HepG2 (cell line): ENCODE results near the gene GALNT8. TPM values are rescaled to one million over a fixed set of nuclear protein-coding genes. Genes with fewer than 3 reads are reported as not detected.

ENCODE experiments used
- ATAC-seq: fragments of 200-7000 bp; cut with Tn5 transposase; 3 replicates; pipeline ENCODE4 v1.9.1; 2020; ENCODE audit warnings: mild to moderate bottlenecking, moderate library complexity
- BruUV-seq: library from RNA; stranded (reverse); fragments of 400-500 nt; replicated peaks from 2 replicates; lab custom pipeline; 2021; lab: Mats Ljungman, UMichigan
- CTCF ChIA-PET: fragments of 300-600 bp; formaldehyde crosslinking; extraction: SDS; loops from one replicate; lab custom pipeline; 2021; ENCODE audit warnings: low total read pairs, inconsistent platforms, low intra/inter-chr PET ratio; lab: Yijun Ruan, JAX
- POLR2A ChIA-PET: fragments of 350-600 bp; sonication (Branson Sonifier 250); formaldehyde crosslinking; loops from one replicate; lab custom pipeline; 2020; ENCODE audit warnings: antibody characterized with exemption, inconsistent platforms; lab: Yijun Ruan, JAX
- DNase-seq: peaks from one replicate; pipeline ENCODE4 v3.0.0-alpha.2; 2015; ENCODE audit warnings: low spot score
- FAIRE-seq: peaks from 3 replicates; lab custom pipeline; 2011; peaks lifted over from hg19 to GRCh38; lab: Jason Lieb, UNC
- H2AFZ ChIP-seq: one replicate; pipeline ENCODE4 v1.6.1; 2011; ENCODE audit warnings: low read length, inconsistent platforms
- H3K27ac ChIP-seq: fragments of 300-600 bp; 3 replicates; pipeline ENCODE4 v1.8.0; 2011; ENCODE audit warnings: mixed run types, mild to moderate bottlenecking, mixed read lengths, low read length, inconsistent platforms; ENCODE audit not compliant: insufficient read depth; ENCODE audit errors: extremely low read length
- H3K27me3 ChIP-seq, 2 experiments: fragments of 200-600 bp in 1 of 2; 2 replicates in 1 of 2; 3 replicates in 1 of 2; pipeline versions ENCODE4 v1.6.0 to v1.8.0; 2011; ENCODE audit warnings: low read length in 2 of 2, mild to moderate bottlenecking in 2 of 2, moderate library complexity in 2 of 2, inconsistent platforms in 1 of 2; ENCODE audit not compliant: insufficient read depth in 2 of 2, control insufficient read depth in 1 of 2
- H3K36me3 ChIP-seq, 2 experiments: fragments of 200-600 bp in 1 of 2; replicated peaks in 1 of 2; 2 replicates in 1 of 2; 3 replicates in 1 of 2; pipeline versions ENCODE4 v1.5.1 to v1.8.0; 2011; ENCODE audit warnings: low read length in 2 of 2, inconsistent platforms in 1 of 2; ENCODE audit not compliant: insufficient read depth in 2 of 2, control insufficient read depth in 1 of 2
- H3K4me1 ChIP-seq: 2 replicates; pipeline ENCODE4 v1.5.1; 2012; ENCODE audit warnings: low read length, inconsistent platforms; ENCODE audit not compliant: insufficient read depth
- H3K4me2 ChIP-seq: 2 replicates; pipeline ENCODE4 v1.6.0; 2011; ENCODE audit warnings: low read depth, low read length, inconsistent platforms
- H3K4me3 ChIP-seq, 3 experiments: fragments of 200-600 bp in 1 of 3; sonication (generic), shearing (Covaris generic) in 1 of 3; replicated peaks in 1 of 3; 2 replicates each; pipeline ENCODE4 v1.5.1; 2011 to 2016; ENCODE audit warnings: low read length in 3 of 3, inconsistent platforms in 2 of 3, low read depth in 2 of 3, mild to moderate bottlenecking in 2 of 3, control low read depth in 1 of 3, mixed read lengths in 1 of 3; ENCODE audit not compliant: insufficient read depth in 1 of 3
- H3K79me2 ChIP-seq: one replicate; pipeline ENCODE4 v1.6.1; 2011; ENCODE audit warnings: low read length, inconsistent platforms; ENCODE audit not compliant: insufficient read depth
- H3K9ac ChIP-seq: 2 replicates; pipeline ENCODE4 v1.6.0; 2011; ENCODE audit warnings: mild to moderate bottlenecking, low read depth, low read length, inconsistent platforms; ENCODE audit not compliant: insufficient read depth
- H3K9me3 ChIP-seq: 2 replicates; pipeline ENCODE4 v1.5.1; 2012; ENCODE audit warnings: mild to moderate bottlenecking, low read length
- H4K20me1 ChIP-seq: 2 replicates; pipeline ENCODE4 v1.6.0; 2011; ENCODE audit warnings: inconsistent platforms, mild to moderate bottlenecking, low read length, moderate library complexity; ENCODE audit not compliant: insufficient read depth
- BATF2 ChIP-seq: sonication (generic); formaldehyde crosslinking; IDR thresholded peaks from 2 replicates; pipeline ENCODE4 v1.8.0; 2022; ENCODE audit warnings: mild to moderate bottlenecking, missing genetic modification reagents, moderate library complexity
- CTCF ChIP-seq: sonication (generic); formaldehyde crosslinking; IDR thresholded peaks from 2 replicates; pipeline ENCODE4 v1.5.0; 2020; ENCODE audit warnings: mild to moderate bottlenecking, missing genetic modification reagents, moderate library complexity
- DR1 ChIP-seq: sonication (generic); formaldehyde crosslinking; IDR thresholded peaks from 2 replicates; pipeline ENCODE4 v1.8.0; 2021; ENCODE audit warnings: mild to moderate bottlenecking, missing genetic modification reagents, inconsistent platforms
- GABPA ChIP-seq, 2 experiments: IDR thresholded peaks; 2 replicates each; pipeline ENCODE4 v1.6.1; 2011 to 2016; ENCODE audit warnings: low read depth in 2 of 2, low read length in 1 of 2, missing biosample characterization in 1 of 2, missing genetic modification characterization in 1 of 2
- GABPB1 ChIP-seq: IDR thresholded peaks from 2 replicates; pipeline ENCODE4 v1.6.1; 2016; ENCODE audit warnings: mild to moderate bottlenecking, missing genetic modification reagents, moderate library complexity, missing compliant biosample characterization
- IKZF4 ChIP-seq: sonication (generic); formaldehyde crosslinking; IDR thresholded peaks from 2 replicates; pipeline ENCODE4 v1.5.1; 2020; ENCODE audit warnings: borderline replicate concordance, mild to moderate bottlenecking, low read depth, missing genetic modification reagents; ENCODE audit errors: not compliant biosample characterization
- LCORL ChIP-seq, 2 experiments: fragments of 450-650 bp in 1 of 2; sonication (generic) in 1 of 2; formaldehyde crosslinking in 1 of 2; IDR thresholded peaks; 2 replicates each; pipeline versions ENCODE4 v1.5.0 to v1.6.1; 2017 to 2020; ENCODE audit warnings: antibody characterized with exemption in 1 of 2, missing genetic modification reagents in 1 of 2
- MAZ ChIP-seq, 2 experiments: sonication (generic) in 1 of 2; formaldehyde crosslinking in 1 of 2; IDR thresholded peaks; 2 replicates each; pipeline versions ENCODE4 v1.5.0 to v1.6.1; 2012 to 2020; ENCODE audit warnings: low read depth in 2 of 2, mild to moderate bottlenecking in 2 of 2, borderline replicate concordance in 1 of 2, improper control_type of control experiment in 1 of 2, low read length in 1 of 2, missing genetic modification reagents in 1 of 2, moderate library complexity in 1 of 2
- MIER3 ChIP-seq: IDR thresholded peaks from 2 replicates; pipeline ENCODE4 v1.6.1; 2016; ENCODE audit warnings: missing compliant biosample characterization, borderline replicate concordance
- POGZ ChIP-seq: sonication (generic); formaldehyde crosslinking; IDR thresholded peaks from 2 replicates; pipeline ENCODE4 v1.4.0; 2020; ENCODE audit warnings: mild to moderate bottlenecking, missing genetic modification reagents
- POLR2AphosphoS2 ChIP-seq: IDR thresholded peaks from 2 replicates; pipeline ENCODE4 v1.6.1; 2011; ENCODE audit warnings: low read depth, low read length, improper control_type of control experiment
- STAG1 ChIP-seq: sonication (generic); formaldehyde crosslinking; IDR thresholded peaks from 2 replicates; pipeline ENCODE4 v1.4.0; 2020; ENCODE audit warnings: missing genetic modification reagents
- ZNF543 ChIP-seq: sonication (generic); formaldehyde crosslinking; IDR thresholded peaks from 2 replicates; pipeline ENCODE4 v1.4.0; 2020; ENCODE audit warnings: mild to moderate bottlenecking, missing genetic modification reagents
- ZNF569 ChIP-seq: sonication (generic); formaldehyde crosslinking; IDR thresholded peaks from 2 replicates; pipeline ENCODE4 v1.5.0; 2020; ENCODE audit warnings: mild to moderate bottlenecking, missing genetic modification reagents, moderate library complexity, borderline replicate concordance
- WGBS: methylation state at CpG from one replicate; pipeline ENCODE4 v1.1.6; 2017; ENCODE audit warnings: low lambda C conversion rate; 5-methylcytosine and 5-hydroxymethylcytosine counted together
- in situ Hi-C: cut with HindIII; loops from 2 replicates; pipeline ENCODE4 v1.10.0; 2017; ENCODE audit warnings: low pct_unique_long_range_greater_than_20kb; ENCODE audit not compliant: extremely low pct_ligation_motif_present
- intact Hi-C: fragments of 100-400 bp; cut with micrococcal nuclease; formaldehyde crosslinking; loops from one replicate; pipeline ENCODE4 v1.10.0; 2022; ENCODE audit not compliant: unreplicated experiment
- polyA plus RNA-seq, 8 experiments: library from polyadenylated mRNA; depleted of rRNA in 3 of 8; stranded (reverse) in 7 of 8; unstranded in 1 of 8; fragments of >200 nt; fragmentation: Illumina TruSeq in 4 of 8; extraction: Trizol in 4 of 8; gene quantifications; 2 replicates each; pipeline versions ENCODE4 v1.2.1 to v1.2.3, GENCODE V29; 2011 to 2016; ENCODE audit warnings: low read depth in 4 of 8, missing spikeins in 1 of 8, mixed read lengths in 1 of 8; ENCODE audit not compliant: insufficient read depth in 1 of 8
- total RNA-seq, 5 experiments: library from RNA; depleted of rRNA; stranded (reverse); fragments of >200 nt; fragmentation: Illumina TruSeq; extraction: Trizol; gene quantifications; 2 replicates each; pipeline ENCODE4 v1.2.3, GENCODE V29; 2016; ENCODE audit warnings: low read depth in 1 of 5

The GALNT8 gene
- total and polyA plus RNA-seq, 2 of the 13 experiments (the other 11 are each of a cell fraction or from before 2014, with no cell fraction given), result 0.45 TPM; not detected in 1

- 59% methylated on average over 7 of the region's 7 CpGs for WGBS
- intact Hi-C loops, result no loop called here
Measured at GRCh38 chr12:4762773-4763172, 42.6 kb downstream of the GALNT8 start.

DNA sequence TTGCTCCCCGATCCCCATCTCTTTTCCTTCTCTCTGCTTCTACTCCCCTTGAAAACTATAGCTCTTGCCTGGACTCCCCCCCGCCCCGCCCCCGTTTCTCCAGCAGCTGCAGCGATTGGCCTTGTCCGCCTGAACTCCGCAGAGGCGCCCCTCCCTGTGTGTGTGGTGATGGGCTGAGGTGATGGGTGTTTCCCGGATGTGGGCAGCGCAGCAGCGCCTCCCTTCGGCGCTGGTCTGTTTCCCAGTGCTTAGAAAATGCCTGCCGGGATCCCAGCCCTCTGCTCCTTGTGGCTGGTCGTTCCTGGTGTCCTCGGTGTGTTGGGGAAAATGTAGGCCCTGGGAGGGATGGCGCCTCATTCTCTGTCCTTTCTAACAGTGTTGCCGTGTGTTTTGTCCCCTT lies 43.3 kb downstream of the GALNT8 start:
- H3K27ac ChIP-seq, result no peak overlapping the region
- peak; percentile 95 for ATAC-seq
- H4K20me1 ChIP-seq, result no peaks in the 10 kb centered on the region
- peak; percentile 32 for DNase-seq
- CTCF ChIA-PET, result no interaction called here
- H3K27me3 ChIP-seq, result peaks cover 0 to 4% of the 10 kb centered on the region in 2 experiments; a peak in 1 of 5 replicates
- TF ChIP-seq DR1 (CRISPR knock-in tag) (no peak), MIER3 (CRISPR knock-in tag) (no peak), ZNF543 (no peak), POGZ (CRISPR knock-in tag) (peak; percentile 26; the same call in 1 of the 2 replicates), MAZ (IDR thresholded peaks at IDR 0.05; ENCODE audit: borderline replicate concordance, low read depth, low read length) (0 out of 2 replicates have a peak, but pooled peaks have one; percentile 28), MAZ (CRISPR knock-in tag; IDR thresholded peaks at IDR 0.05; ENCODE audit: low read depth) (no peak), GABPA (IDR thresholded peaks at IDR 0.05; ENCODE audit: low read depth, low read length) (no peak), GABPA (CRISPR knock-in tag; IDR thresholded peaks at IDR 0.05; ENCODE audit: low read depth) (peak; percentile 51; the same call in 1 of the 2 replicates), CTCF (peak; percentile 63), ZNF569 (CRISPR knock-in tag) (no peak), STAG1 (CRISPR knock-in tag) (peak; percentile 15; the same call in 1 of the 2 replicates), IKZF4 (CRISPR knock-in tag) (no peak), POLR2AphosphoS2 (no peak), GABPB1 (CRISPR knock-in tag) (peak; percentile 48; the same call in 1 of the 2 replicates), LCORL (IDR thresholded peaks at IDR 0.05) (no peak), LCORL (CRISPR knock-in tag; IDR thresholded peaks at IDR 0.05) (no peak)
- TF ChIP-seq, all 625 proteins: peak for 6
- no peak for FAIRE-seq
- no TSS peak for BruUV-seq
- intact Hi-C loops, result no loop called here
- Histone ChIP-seq H3K36me3 (no peaks in the 10 kb centered on the region), H3K4me3 (0 out of 6 replicates have a peak overlapping the region, but pooled peaks of 1 of the 3 experiments have one; percentile 3), H3K4me1 (peaks cover 13% of the 10 kb centered on the region), H3K9me3 (no peaks in the 10 kb centered on the region), H3K9ac (no peak overlapping the region), H3K79me2 (no peaks in the 10 kb centered on the region), H3K4me2 (peak overlapping the region; percentile 52), H2AFZ (no peak overlapping the region)
- 9% methylated on average over 14 of the region's 18 CpGs for WGBS
- in situ Hi-C loops, result no loop called here
- POLR2A ChIA-PET, result no interaction called here

More at GRCh38 chr12:4762773-4763172, 42.6 kb downstream of the GALNT8 start:
- ChIA-PET CTCF (no interaction called here), POLR2A (no interaction called here)
- Histone ChIP-seq H4K20me1 (no peaks in the 10 kb centered on the region), H3K4me3 (no peak overlapping the region), H3K27ac (no peak overlapping the region), H3K4me2 (no peak overlapping the region), H2AFZ (no peak overlapping the region), H3K9me3 (no peaks in the 10 kb centered on the region), H3K9ac (no peak overlapping the region), H3K36me3 (no peaks in the 10 kb centered on the region), H3K79me2 (no peaks in the 10 kb centered on the region), H3K27me3 (peaks cover 0 to 4% of the 10 kb centered on the region in 2 experiments; a peak in 1 of 5 replicates), H3K4me1 (peaks cover 13% of the 10 kb centered on the region)
- TF ChIP-seq BATF2 (CRISPR knock-in tag) (no peak), GABPA (IDR thresholded peaks at IDR 0.05; ENCODE audit: low read depth, low read length) (no peak), GABPA (CRISPR knock-in tag; IDR thresholded peaks at IDR 0.05; ENCODE audit: low read depth) (peak; percentile 31; the same call in 1 of the 2 replicates)
- FAIRE-seq, result no peak
- no TSS peak for BruUV-seq
- in situ Hi-C loops, result no loop called here
- no peak for DNase-seq
- no peak for ATAC-seq
